HL-60 (cell line): ENCODE measurements around the gene ANO8.

ENCODE experiments used
- DNase-seq, 2 experiments: peaks; one replicate each; pipeline ENCODE4 v3.0.0-alpha.2; 2010 to 2020; ENCODE audit warnings: low read depth in 1 of 2, low spot score in 1 of 2
- H3K27ac ChIP-seq: fragments of 250-450 bp; sonication (Bioruptor Pico); replicated peaks from 2 replicates; pipeline ENCODE4 v1.5.1; 2020; ENCODE audit warnings: mild to moderate bottlenecking, moderate library complexity
- H3K27me3 ChIP-seq: fragments of 250-450 bp; sonication (Bioruptor Pico); 2 replicates; pipeline ENCODE4 v1.5.1; 2021; ENCODE audit warnings: mild to moderate bottlenecking, moderate library complexity; ENCODE audit not compliant: insufficient read depth, poor library complexity, severe bottlenecking
- H3K4me3 ChIP-seq: replicated peaks from 2 replicates; pipeline ENCODE4 v1.5.1; 2011; ENCODE audit warnings: mild to moderate bottlenecking, control low read depth, low read length; ENCODE audit not compliant: insufficient read depth
- GABPA ChIP-seq: IDR thresholded peaks from 2 replicates; pipeline ENCODE4 v1.6.1; 2012; ENCODE audit warnings: low read depth
- POLR2AphosphoS5 ChIP-seq: IDR thresholded peaks from 2 replicates; pipeline ENCODE4 v1.6.1; 2012; ENCODE audit warnings: low read depth
- SPI1 ChIP-seq: IDR thresholded peaks from 2 replicates; pipeline ENCODE4 v1.6.1; 2012; ENCODE audit warnings: low read depth, mild to moderate bottlenecking, borderline replicate concordance
- TF ChIP-seq, protein P1 (sequence below): IDR thresholded peaks from 2 replicates; pipeline ENCODE4 v1.6.1; 2012; ENCODE audit warnings: low read depth; ENCODE audit not compliant: insufficient replicate concordance
- TF ChIP-seq, protein P2 (sequence below): IDR thresholded peaks from one replicate; pipeline ENCODE4 v1.5.1; 2011; ENCODE audit warnings: low read length, control low read depth, inconsistent platforms; ENCODE audit not compliant: insufficient read depth

Gene ANO8

DNA sequence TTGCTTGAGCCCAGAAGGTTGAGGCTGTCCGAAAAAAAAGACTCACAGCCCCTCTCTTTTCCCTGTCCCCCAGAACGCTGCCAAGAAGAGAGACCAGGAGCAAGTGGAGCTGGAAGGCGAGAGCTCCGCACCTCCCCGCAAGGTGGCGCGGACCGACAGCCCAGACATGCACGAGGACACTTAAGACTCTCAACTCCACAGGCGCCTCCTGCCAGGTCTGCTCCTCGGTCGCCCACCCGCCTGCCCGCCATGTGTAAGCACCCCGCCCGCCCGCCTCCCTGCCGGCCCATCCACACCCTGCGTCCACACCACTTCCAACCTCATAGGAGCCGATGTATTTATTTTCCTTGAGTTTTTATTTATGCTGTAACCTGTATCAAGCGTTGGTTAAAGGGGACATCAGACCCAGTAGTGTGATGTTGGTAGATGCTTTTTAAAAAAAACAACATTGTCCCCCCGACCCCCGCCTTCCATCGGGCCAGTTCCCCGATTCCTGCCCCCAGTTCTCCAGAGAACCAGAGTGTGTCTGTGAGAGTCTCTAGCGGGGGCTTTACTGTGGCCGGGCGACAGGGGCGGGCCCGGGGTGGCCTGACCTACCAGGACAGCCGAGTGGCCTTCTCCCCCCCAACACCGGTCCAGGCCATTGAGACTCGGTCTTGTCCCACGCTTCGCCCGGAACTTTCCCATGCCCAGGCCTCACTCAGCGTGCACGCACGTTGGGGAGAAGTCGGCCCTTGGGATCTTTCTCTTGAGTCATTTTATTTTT, 15.0 kb downstream of the ANO8 start:
- no peak for DNase-seq
- Histone ChIP-seq H3K27ac (no peak overlapping the region), H3K27me3 (no peaks in the 10 kb centered on the region), H3K4me3 (no peak overlapping the region)
- TF ChIP-seq, protein P1, sequence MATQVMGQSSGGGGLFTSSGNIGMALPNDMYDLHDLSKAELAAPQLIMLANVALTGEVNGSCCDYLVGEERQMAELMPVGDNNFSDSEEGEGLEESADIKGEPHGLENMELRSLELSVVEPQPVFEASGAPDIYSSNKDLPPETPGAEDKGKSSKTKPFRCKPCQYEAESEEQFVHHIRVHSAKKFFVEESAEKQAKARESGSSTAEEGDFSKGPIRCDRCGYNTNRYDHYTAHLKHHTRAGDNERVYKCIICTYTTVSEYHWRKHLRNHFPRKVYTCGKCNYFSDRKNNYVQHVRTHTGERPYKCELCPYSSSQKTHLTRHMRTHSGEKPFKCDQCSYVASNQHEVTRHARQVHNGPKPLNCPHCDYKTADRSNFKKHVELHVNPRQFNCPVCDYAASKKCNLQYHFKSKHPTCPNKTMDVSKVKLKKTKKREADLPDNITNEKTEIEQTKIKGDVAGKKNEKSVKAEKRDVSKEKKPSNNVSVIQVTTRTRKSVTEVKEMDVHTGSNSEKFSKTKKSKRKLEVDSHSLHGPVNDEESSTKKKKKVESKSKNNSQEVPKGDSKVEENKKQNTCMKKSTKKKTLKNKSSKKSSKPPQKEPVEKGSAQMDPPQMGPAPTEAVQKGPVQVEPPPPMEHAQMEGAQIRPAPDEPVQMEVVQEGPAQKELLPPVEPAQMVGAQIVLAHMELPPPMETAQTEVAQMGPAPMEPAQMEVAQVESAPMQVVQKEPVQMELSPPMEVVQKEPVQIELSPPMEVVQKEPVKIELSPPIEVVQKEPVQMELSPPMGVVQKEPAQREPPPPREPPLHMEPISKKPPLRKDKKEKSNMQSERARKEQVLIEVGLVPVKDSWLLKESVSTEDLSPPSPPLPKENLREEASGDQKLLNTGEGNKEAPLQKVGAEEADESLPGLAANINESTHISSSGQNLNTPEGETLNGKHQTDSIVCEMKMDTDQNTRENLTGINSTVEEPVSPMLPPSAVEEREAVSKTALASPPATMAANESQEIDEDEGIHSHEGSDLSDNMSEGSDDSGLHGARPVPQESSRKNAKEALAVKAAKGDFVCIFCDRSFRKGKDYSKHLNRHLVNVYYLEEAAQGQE = no peak

DNA sequence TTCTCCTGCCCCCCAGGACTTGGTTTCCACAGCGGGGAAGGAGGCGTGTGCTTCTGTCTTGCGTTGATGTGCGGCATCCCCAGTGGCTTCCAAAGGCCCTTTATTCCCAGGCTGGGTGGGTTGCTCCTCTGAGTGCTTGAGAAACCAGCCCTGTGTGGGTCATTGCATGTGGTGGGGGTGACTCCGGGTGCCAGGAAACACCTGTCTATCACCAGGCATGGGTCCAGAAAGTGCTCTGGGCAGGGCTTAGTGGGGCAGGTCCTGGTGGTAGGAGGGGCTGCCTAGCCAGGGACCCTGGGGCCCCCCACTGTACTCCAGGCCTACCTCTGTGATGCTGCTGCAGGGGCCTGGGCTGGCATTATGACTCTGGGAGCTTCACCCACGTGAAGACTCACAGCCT, 15.7 kb downstream of the ANO8 start:
- no peak for DNase-seq
- H3K4me3 ChIP-seq = no peak overlapping the region
- TF ChIP-seq, protein P2, sequence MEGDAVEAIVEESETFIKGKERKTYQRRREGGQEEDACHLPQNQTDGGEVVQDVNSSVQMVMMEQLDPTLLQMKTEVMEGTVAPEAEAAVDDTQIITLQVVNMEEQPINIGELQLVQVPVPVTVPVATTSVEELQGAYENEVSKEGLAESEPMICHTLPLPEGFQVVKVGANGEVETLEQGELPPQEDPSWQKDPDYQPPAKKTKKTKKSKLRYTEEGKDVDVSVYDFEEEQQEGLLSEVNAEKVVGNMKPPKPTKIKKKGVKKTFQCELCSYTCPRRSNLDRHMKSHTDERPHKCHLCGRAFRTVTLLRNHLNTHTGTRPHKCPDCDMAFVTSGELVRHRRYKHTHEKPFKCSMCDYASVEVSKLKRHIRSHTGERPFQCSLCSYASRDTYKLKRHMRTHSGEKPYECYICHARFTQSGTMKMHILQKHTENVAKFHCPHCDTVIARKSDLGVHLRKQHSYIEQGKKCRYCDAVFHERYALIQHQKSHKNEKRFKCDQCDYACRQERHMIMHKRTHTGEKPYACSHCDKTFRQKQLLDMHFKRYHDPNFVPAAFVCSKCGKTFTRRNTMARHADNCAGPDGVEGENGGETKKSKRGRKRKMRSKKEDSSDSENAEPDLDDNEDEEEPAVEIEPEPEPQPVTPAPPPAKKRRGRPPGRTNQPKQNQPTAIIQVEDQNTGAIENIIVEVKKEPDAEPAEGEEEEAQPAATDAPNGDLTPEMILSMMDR = no peak
- TF ChIP-seq GABPA (no peak), SPI1 (no peak), POLR2AphosphoS5 (no peak)
- TF ChIP-seq, protein P1 = no peak
- H3K27ac ChIP-seq = no peak overlapping the region
- H3K27me3 ChIP-seq = no peaks in the 10 kb centered on the region

DNA sequence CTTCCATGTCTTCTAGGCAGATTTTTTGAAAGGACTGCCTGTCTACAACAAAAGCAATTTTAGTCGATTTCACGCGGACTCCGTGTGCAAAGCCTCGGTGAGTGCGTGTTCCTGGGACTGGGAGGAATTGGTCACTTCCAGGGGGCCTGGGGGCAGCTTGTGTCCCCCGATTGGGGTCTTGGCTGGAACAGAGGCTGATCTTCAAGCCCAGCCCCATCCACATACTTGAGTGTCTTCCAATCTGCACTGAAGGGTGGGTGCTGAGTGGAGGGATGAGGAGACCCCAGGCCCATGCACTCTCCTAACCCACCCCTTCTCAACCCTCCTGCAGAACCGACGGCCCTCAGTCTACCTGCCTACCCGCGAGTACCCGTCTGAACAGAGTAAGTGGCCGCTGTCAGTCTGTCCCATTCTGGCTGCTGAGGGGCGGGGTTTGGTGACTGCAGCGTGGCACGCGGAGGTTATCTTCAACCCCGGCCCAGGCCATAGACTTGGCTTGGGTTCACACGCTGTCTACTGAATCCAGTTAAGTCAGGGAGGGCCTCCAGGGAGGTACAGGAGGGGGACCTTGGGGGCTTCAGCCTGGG, 20.6 kb downstream of the ANO8 start:
- Histone ChIP-seq H3K27me3 (no peaks in the 10 kb centered on the region), H3K27ac (no peak overlapping the region), H3K4me3 (no peak overlapping the region)
- no peak for TF ChIP-seq POLR2AphosphoS5
- TF ChIP-seq SPI1 = no peak
- TF ChIP-seq, protein P1 = no peak
- TF ChIP-seq, protein P2 = no peak
- TF ChIP-seq GABPA = no peak
- no peak for DNase-seq
